HG02610 (cell line): ENCODE results near the gene MYRF.

Experiments used
- ATAC-seq: cut with Tn5 transposase; IDR thresholded peaks from one replicate; pipeline ENCODE4 v1.9.1; 2021; ENCODE audit warnings: mild to moderate bottlenecking, moderate library complexity; ENCODE audit not compliant: unreplicated experiment

MYRF gene

DNA sequence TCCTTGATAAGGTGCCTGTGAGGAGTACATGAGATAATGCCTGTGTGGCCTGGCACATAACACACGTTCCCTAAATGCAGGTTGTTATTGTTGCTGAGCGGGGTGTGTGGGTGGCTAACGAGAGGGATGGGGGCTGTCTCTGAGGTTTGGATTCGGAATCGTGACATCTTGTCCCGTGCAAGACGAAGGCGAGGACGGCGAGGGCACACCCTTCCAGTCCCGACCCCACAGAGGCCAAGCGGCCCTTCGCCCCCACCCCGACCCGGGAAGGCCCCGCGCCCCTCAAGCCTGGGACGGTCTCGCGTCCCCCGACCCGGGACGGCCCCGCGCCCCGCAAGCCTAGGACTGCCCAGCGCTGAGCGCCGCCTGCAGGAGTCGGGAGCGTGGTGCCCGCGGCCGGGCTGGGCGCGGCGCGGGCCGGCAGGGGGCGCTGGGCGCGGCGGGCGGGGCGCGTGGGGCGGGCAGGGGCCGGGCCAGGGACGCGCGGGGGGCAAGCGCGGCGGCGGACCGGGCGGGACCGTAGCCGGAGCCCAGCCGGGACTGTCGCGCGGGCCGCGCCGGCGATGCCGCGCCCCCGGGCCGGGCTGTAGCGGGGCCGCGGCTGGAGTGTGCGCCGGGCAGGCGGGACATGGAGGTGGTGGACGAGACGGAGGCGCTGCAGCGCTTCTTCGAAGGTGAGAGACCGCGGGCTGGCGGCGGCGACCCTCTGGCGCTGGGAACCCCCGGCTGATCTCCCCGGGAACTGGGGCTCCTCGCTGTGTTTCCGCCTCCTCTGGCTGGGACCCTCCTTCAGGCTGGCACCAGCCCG lies at the start of gene MYRF:
Gene MYRF (plus strand): TSS at position 520 of the 808 bp plus-strand sequence. CDS start 109 bp downstream, at position 629.
- ATAC-seq: no peak

DNA sequence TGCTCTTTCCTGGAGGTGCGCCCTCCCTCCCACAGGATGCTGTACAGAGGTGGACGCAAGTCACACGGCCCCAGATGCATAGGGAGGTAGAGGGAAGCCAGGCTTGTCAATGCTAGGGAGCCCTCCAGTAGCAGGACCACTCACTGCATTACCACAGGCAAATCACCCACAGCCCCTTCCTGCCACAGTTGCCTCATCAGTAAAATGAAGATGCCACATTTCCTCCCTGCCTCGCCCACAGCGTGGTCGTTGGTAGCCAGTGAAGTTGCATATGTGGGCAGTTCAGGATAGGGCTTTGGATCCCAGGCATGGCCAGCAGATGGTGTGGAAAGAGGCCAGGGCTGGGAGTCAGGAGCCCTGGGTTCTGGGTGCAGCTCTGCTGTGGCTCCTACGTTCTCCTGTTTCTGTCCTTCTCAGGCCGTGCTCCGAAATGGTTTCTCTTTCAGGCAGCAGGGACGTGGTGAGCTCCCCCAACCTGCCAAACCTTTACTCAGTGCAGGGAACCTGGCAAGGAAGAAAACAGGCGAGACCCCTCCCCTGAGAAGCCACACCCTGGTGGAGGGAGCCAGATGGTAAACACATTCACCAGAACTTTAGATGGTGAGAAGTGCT lies 49.6 kb upstream of the MYRF start:
- no peak for ATAC-seq

DNA sequence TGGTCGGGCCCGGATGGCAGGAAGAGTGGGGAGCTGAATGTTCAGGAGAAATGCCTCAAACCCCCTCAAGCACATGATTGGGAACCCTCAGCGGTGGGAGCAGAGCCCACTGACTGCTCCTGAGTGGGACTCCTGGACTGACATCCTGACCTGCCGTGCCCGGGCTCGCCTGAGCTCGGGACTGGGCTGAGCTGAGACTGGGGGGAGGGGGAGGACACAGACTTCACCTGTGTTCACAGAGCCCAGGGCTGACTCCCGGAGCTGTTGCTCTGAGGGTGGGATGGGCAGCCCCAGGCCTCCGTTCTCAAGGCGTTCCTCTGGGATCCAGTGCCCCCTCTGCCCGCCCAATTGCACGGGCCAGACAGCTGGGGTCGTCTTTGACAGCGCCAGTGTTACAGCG lies 47.6 kb upstream of the MYRF start:
- no peak for ATAC-seq

DNA sequence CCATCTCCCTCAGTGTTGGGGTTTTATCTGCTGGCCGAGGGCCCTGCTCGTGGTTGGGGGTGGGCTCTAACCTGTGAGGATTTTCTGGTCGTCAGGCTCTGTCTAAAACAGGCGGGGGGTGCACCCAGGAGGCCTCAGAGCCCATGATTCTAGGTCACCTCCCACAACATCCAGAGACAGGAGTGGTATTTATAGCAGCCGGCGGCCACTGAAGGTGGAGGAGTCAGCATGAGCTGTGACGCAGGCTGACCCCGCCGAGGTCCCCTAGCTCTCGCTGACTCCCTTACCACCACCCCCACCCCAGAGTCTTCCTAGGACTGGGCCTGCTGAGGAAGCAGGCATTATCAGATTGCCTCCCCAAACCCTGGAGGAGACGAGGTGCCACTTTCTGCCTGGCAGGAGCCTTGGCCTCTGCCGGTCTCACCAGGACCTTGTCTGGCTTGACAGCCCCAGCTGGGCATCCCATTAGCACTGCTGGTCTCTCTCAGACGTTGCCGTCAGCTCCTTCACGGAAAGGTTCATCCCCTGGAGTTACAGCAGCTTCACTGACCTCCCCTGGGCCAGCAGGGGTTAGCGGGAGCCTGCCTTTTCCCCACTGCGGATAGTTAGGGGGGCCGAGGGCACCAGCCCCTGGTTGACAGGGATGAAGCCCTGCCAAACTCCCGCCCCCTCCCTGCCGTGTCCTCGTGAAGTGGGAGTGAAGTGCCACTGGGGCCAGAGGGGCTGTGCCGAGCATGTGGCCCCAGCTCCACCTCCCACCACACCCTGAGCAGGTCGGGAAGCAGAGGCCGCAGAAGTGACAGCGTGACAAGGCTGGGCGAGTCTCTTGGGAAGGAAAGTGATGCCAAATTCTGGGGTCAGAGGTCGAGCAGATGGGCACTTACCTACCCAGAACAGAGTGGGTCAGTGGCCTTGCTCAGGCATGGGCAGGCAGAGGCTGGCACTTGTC lies 45.7 kb upstream of the MYRF start:
- no peak for ATAC-seq

DNA sequence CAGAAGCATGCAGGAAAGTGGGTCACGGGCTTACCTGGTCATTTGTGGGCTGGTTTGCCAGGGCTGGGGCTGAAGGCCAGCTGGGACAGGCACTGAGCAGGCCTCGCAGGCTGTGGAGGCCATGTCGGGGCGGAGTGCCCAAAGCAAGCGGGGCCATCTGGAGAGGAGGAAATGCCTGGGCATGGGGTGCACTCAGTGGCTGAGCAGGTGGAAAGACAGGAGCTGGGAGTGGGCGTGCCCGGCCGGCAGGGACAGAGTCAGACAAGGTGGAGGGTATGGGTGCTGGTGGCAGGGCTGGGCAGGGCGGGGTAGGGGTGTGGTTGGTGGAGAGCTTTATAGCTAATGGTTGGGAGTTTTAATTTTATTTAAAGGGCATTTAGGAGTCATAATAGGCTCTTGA lies 44.9 kb upstream of the MYRF start:
- no peak for ATAC-seq

DNA sequence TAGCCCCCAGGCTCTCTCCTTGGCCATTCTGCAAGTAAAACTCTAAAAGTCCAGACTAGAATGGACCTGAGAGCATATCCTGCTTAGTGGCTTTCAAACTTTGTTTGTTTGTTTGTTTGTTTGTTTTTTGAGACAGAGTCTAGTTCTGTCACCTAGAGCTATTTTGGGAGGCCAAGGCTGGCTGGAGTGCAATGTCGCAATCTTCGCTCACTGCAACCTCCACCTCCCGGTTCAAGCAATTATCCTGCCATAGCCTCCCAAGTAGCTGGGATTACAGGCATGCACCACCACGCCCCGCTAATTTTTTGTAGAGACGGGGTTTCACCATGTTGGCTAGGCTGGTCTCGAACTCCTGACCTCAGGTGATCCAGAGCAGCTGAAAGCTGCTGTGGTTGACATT lies 43.3 kb upstream of the MYRF start:
- no peak for ATAC-seq

DNA sequence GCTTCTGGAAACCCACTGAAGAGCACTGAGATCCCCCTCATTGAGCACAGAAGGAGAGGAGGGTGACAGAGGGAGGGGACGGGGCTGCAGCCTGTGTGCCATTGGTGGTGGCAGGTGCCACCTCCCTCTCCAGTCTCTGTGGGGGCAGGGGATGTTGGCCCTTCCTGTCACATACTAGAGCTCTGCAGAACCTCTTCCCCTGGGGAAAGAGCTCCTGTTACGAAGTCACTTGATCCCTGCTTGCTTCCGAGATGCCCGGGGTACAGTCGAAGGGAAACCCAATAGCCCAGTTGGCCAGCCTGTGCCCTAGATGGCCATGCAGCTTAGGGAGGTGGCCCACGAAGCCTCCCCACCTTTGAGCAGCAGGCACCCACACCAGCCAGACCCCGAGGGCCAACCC lies 42.9 kb upstream of the MYRF start:
- no peak for ATAC-seq

DNA sequence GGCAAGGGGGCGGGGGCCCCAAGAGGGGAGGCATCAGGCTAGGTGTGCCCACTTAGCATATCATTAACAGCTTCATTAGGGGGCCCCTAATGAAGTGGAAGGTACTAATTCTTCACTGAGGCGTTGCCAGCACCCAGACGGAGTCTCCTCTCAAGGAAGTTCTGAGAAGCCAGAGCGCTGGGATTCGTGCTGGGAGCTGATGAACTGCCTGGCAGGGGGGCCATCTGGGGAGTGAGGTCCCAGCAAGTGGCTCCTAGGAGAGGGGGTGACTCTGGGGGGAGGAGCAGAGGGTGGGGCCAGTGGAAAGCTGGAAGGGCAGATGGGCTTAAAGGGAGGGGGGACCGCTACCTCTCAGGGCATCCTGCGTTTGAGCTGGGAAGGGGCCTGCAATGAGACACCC lies 42.4 kb upstream of the MYRF start:
- ATAC-seq: no peak

DNA sequence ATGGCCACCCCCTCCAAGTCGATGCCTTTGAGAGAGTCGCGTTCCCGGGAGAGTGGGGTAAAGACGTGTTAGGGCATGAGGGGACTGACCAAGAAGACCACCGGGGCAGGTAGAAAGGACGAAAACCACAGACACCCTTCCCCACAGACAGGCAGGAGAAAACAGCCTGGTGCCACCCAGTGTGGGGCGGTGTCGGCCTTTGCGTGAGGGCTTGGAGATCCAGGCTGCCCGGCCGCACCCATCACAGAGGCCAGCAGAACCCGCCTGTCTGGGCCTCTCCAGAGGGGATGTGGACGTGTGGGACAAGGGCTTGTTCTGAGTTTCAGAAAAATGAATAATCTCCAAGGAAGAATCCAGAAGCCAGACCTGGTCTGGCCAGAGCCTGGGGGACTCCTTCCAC lies 41.4 kb upstream of the MYRF start:
- ATAC-seq: no peak

DNA sequence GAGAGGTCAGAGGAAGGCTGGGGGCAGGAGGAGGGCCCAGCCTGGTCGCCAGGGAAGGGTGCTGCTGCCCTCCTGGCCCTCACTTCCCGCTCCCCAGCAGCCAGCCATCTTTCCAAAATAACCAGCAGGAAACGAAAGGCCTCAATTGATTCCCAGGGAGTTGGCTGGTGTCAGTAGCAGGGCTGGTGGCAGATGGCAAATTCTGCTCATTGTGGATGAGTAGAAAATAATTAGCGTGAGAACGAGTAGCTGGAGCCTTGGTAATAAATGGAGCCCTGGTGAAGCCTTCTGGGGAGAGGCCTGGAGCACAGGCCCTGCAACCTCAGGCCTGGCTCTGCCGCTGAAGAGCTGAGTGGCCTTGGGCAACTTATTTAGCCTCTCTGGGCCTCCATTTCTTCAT lies 40.9 kb upstream of the MYRF start:
- ATAC-seq: no peak

DNA sequence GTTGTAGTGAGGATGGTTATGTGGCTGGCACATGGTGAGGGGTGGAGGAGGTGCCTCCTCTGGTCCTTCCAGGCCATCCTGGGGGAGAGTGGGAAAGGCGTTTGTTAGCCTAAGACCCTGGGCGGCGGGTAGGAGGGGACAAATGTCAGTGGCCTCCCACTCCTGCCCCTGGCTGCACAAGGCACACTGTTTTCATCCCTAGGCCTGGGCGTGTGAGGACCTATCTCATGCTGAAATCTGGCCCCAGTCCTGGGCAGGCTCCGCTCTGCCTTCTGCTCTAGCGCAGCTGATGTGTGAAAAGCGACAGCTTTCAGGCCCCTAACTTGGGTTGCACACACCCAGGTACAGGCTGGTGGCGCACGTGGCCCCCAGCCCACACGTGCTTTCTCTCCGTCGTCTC lies 40.1 kb upstream of the MYRF start:
- no peak for ATAC-seq

DNA sequence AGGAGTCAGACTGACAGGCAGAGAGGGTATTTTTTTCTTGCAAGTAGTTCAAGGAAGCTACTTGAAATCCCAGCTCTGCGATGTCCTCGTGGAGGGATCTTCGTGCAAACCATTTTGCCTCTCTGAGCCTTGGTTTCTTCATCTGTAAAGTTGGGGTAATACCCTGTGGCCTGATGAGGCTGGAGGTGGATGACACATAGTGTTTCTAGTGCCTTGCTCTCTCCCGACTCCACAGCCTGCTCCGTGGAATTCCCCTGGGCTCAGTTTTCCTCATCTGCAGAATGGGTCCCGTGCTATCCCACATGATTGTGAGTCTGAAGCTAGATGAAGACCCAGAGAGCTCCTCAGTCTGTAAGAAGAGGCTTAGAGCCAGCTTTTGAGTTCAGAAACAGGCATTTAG lies 39.6 kb upstream of the MYRF start:
- no peak for ATAC-seq

DNA sequence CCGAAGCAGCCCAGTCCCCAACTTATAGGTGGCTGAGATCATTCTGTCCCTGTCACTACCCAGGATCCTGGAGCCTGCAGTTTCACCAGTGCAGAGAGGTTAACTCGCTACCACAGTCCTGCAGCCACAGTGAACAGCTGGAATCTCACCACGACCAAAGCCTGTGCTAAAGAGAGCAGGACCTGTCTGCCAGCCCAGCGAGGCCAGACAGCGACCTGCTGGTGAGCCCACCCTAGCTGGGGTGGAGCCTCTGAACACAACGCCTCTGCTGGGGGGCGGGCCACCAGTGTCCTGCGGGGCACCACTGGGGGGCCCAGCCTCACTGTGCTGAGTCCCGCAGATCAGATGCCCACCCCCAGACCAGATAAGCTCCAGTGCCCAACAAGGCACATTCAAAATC lies 39.0 kb upstream of the MYRF start:
- no peak for ATAC-seq

DNA sequence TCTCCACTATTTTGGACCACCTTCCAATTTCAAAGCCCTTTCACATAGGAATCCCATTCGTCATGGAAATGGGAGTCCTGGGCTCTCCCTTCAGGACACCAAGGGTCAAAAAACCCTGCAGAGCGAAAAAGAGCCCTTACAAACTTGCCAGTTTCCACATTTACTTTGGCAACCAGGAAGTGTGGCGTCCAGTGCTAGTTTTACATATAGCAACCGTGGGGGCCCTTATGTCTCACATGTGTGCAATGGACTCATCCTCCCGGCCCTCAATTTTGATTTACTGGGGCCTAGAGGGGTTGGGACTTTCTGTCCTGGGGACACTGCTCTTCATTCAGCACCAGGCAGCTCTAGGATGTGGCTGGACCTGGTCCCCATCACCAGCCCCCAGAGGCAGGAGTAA lies 38.5 kb upstream of the MYRF start:
- no peak for ATAC-seq

DNA sequence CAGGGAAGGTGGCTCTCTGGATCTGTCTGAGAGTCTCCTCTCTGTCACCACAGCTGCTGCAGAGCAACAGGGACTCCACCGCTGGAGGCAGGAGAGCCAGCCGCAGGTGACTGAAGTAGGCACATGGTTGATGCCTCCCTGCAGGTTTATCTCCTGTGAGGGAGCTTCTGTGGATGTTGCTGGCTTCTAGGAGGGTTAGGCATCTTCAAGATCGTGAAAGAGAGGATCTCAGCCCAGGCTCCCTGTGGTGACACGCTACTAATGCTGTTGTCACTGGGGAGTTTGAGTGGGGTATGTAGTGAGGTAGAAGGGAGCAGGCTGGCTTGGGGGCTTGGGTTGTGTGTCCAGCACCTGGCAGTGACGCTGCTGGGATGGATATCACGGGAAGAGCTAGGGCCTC lies 38.1 kb upstream of the MYRF start:
- no peak for ATAC-seq

DNA sequence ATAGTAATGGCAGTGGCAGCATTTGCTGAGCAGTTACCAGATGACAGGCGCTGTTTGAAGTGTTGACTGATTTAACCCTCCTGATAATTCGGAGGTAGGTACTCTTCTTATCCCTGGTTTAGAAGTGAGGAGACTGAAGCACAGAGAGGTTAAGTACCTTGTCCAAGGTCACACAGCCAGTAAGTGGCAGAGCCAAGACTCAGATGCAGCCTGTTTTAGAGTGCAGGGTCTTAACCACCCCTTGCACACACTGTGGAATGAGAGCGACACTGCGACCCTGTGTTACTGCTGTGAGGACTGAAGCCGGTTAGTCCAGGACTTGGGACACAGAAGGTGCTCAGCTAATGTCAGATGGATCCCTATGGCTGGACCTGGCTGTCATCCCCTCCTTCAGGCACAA lies 37.5 kb upstream of the MYRF start:
- ATAC-seq: no peak

DNA sequence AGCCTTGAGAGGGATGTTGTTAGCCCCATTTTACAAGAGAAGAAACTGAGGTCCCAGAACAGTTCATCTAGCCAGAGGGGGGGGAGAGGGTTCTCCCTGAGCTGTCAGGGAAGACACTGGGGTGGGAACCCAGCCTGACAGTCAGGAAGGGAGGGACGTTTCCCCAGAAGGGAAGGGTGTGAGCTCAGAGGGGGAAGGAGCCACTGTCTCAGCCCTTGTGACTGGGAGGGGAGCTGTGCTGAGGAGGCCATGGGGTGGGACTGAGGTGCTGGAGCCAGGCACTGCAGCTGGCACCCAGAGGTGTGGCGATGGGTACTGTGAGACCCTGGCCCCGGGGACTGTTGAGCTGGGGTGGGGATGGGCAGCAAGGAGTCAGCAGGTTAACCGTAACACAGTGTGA lies 36.6 kb upstream of the MYRF start:
- ATAC-seq: no peak

DNA sequence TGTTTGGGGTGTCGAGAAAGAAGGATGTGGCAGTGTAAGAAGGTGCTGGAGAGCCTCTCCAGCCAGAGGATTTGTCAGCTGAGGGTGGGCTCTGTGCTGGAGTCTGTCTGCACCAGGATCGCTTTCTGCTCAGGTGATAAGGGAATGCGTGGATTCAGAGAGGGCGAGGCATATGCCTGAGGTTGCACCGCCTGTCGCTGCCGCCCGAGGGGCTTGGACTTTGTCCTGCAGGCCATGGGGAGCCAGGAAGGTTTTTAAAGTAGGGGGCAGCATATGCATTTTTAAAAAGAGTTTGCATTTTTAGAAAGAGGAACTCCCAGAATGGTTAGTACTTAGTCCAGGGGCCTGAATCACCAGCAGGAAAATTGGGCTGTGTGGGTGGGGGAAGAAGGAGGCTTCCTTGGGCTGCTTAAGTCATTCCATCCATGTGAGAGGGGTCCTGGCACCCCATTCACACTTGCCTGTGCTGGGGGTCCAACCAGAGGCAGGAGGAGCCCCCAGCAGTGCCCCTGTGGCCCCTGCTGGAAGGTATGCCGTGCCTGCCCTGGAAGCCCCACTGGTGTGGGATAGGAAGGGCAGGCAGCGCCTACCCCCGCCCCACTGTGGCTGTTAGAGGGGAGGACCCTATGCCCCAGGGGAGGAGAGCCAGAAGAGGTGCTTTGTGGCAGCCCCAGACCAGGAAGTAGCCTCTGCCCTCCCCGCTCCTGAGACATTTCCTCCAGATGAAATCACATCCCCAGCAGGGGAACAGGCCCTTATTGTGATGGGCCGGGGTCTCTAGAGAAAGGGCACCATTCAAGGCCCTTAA lies 35.8 kb upstream of the MYRF start:
- ATAC-seq: no peak

DNA sequence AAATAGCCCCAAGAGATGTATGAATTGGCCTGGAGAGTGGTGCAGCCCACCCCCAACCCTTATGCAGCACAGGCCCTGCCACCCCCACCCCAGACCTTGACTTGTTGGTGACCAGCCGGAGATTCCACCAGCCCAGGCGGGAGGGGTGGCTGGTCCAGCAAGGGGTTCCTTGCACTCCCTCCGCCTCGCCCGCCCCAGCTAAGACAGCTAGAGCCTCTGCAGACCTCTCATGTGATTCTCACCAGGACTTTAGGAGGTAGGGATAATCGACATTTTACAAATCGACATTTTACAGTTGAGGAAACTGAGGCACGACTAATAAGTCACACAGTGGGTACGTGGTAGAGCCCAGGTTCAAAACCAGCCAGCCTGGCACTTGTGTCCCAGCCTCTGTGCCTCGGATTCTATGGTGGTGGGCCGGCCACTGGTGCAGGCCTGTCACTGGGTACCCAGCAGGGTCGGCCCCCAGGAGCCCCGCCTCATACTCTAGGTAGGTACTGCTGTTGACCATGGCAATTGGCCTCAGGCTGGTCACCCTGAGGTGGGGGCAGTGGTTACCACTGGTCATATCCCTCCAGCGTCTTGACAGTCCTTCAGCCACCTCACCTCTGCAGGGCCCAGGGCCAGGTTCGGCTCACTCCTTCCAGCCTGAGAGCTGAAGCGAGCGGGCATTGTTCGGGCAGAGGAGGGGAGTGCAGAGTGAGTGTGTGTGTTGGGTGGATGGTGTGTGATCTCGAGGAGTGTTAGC lies 35.0 kb upstream of the MYRF start:
- ATAC-seq: no peak

DNA sequence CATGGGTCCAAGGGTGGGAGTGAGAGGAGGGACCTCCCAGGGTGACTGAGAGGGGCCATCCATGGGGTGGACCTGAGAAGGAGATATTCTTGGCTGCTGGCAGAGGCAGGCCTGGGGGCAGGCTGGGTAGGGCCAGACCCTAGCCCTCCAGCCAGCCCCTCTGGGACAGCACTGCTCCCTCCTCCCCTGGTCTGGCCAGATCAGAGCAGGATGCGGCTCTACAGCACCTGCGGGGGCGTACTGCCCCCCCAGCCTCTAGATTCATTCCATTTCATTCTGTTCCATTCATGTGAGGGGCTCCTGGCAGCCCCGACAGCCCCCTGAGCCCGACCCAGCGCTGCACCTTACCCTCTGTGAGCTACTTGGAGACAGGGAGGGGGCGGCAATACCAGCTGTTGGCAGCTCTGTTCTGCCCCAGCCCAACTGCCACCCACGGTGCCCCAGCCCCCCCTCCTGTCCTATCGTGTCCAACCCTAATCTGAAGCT lies 34.3 kb upstream of the MYRF start:
- no peak for ATAC-seq
